GM12872 (cell line): Measurements from ENCODE around the gene MRPS35.

Experiments
- CTCF ChIP-seq: IDR thresholded peaks from 3 replicates; pipeline ENCODE4 v1.5.1; 2011; ENCODE audit warnings: low read depth, mild to moderate bottlenecking, low read length, moderate library complexity; ENCODE audit not compliant: insufficient read depth

Gene MRPS35

GRCh38 chr12:27709212-27709931, 1.3 kb upstream of the MRPS35 start:
- no peak for TF ChIP-seq CTCF

GRCh38 chr12:27709932-27710591, 570 bp upstream of the MRPS35 start:
- no peak for TF ChIP-seq CTCF

- TF ChIP-seq CTCF = no peak
Observed at GRCh38 chr12:27711317-27711682, 668 bp downstream of the MRPS35 start.

GRCh38 chr12:27711967-27712366, 1.3 kb downstream of the MRPS35 start:
- no peak for TF ChIP-seq CTCF

GRCh38 chr12:27723212-27723611, 12.6 kb downstream of the MRPS35 start:
- no peak for TF ChIP-seq CTCF

- TF ChIP-seq CTCF = no peak
Observed at GRCh38 chr12:27730097-27730588, 19.5 kb downstream of the MRPS35 start.

- TF ChIP-seq CTCF = peak; percentile 45; the same call in 2 of the 3 replicates
Observed at GRCh38 chr12:27732281-27732680, 21.6 kb downstream of the MRPS35 start.
